ENCODE results near the gene ERO1B. TPM values are rescaled to one million over a fixed set of nuclear protein-coding genes. Genes with fewer than 3 reads are reported as not detected.
A peak's percentile ranks its signal among the peaks of the same experiment; 100 is the strongest.

Gene ERO1B
- total and polyA plus RNA-seq, 12 donors: 3.5 to 23.0 (median 6.9) TPM

- Histone ChIP-seq H3K9me3 (replicated peaks in 1 of 3) (no peaks in the 10 kb centered on the region), H3K4me3 (no peak overlapping the region), H3K27ac (no peak overlapping the region), H3K27me3 (no peaks in the 10 kb centered on the region), H3K4me1 (replicated peaks in 1 of 2) (no peaks in the 10 kb centered on the region), H3K36me3 (replicated peaks in 1 of 2) (peaks cover 0 to 2% of the 10 kb centered on the region in 2 donors)
- TF ChIP-seq CTCF (IDR thresholded peaks at IDR 0.05) (no peak), POLR2A (IDR thresholded peaks at IDR 0.05) (no peak)
- no peak for DNase-seq
- intact Hi-C loops (cut with DNase I): no loop called here
- 84 to 95% (median 92%) methylated on average over 12 of the region's 12 CpGs for WGBS, 4 donors
Measured at GRCh38 chr1:236175642-236176336, 106.0 kb downstream of the ERO1B start.

DNA sequence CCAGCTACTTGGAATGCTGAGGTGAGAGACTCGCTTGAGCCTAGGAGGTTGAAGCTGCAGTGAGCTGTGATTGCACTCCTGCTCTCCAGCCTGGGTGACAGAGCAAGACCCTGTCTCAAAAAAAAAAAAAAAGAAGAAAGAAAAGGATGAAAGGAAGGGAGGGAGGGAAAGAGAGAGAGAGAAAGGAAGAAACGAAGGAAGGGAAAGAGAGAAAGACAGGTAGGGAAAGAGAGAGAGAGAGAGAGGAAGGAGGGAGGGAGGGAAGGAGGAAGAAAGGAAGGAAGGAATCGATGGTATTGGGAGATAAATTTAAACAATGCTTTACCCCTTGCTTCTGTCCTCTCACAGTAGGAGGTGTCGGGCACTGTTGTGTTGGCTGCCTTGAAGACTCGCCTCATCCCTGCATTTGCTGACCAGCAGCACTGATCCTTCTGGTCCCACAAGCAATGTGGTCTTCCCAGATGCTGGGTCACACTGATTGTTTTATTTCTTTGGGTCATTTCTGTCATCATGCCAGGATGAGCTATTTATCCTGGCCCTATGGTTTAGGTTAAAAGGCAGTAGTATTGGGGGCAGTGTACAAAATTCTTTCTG lies 108.5 kb downstream of the ERO1B start:
- Histone ChIP-seq H3K9me3 (replicated peaks in 1 of 3) (no peaks in the 10 kb centered on the region), H3K4me3 (no peak overlapping the region), H3K36me3 (replicated peaks in 1 of 2) (no peaks in the 10 kb centered on the region), H3K27me3 (no peaks in the 10 kb centered on the region), H3K4me1 (replicated peaks in 1 of 2) (no peaks in the 10 kb centered on the region), H3K27ac (no peak overlapping the region)
- 79 to 91% (median 88%) methylated on average over 5 of the region's 5 CpGs for WGBS, 4 donors
- intact Hi-C loops (cut with DNase I): no loop called here
- DNase-seq: no peak
- TF ChIP-seq POLR2A (IDR thresholded peaks at IDR 0.05): no peak
- no peak for TF ChIP-seq CTCF (IDR thresholded peaks at IDR 0.05)

DNA sequence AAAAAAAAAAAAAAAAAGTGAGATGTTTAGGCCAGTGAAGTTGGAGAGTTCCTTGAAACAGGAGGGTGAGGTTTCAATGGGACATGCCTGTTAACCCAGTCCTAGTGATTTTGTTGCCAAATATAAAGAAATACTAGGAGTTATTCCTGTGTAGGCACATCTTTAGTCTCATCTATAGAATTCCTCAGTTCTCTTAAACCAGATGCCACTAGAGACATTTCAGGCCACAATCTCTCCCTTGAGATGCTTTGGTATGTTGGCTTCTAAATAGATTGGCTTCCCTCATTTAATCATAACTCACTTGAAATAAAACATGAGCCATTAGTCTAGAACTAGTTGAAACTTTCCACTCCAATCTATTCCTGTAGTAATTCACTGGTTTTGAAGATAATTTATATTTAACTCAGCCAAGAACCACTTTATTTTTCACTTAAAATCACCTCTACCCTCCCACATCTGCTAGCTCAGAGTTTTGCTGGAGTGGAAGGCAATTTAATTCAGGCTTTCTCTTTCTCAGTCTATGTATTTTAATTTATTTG lies 109.6 kb downstream of the ERO1B start:
- Histone ChIP-seq H3K9me3 (replicated peaks in 1 of 3) (no peaks in the 10 kb centered on the region), H3K4me1 (replicated peaks in 1 of 2) (no peaks in the 10 kb centered on the region), H3K27me3 (no peaks in the 10 kb centered on the region), H3K4me3 (no peak overlapping the region), H3K36me3 (replicated peaks in 1 of 2) (no peaks in the 10 kb centered on the region), H3K27ac (no peak overlapping the region)
- intact Hi-C loops (cut with DNase I): no loop called here
- TF ChIP-seq POLR2A (IDR thresholded peaks at IDR 0.05): no peak
- TF ChIP-seq CTCF (IDR thresholded peaks at IDR 0.05): no peak
- no peak for DNase-seq

GRCh38 chr1:236168716-236169429 lies 112.9 kb downstream of the ERO1B start:
- Histone ChIP-seq H3K27ac (no peak overlapping the region), H3K27me3 (no peaks in the 10 kb centered on the region), H3K4me1 (replicated peaks in 1 of 2) (peaks cover 0 to 6% of the 10 kb centered on the region in 2 donors), H3K36me3 (replicated peaks in 1 of 2) (no peaks in the 10 kb centered on the region), H3K9me3 (replicated peaks in 1 of 3) (no peaks in the 10 kb centered on the region), H3K4me3 (no peak overlapping the region)
- intact Hi-C loops (cut with DNase I): no loop called here
- WGBS, 4 donors: 68 to 84% (median 79%) methylated on average over 5 to 10 of the region's 10 CpGs
- DNase-seq: peak in 6 of 7 donors; percentile 58 to 82 (median 73)
- TF ChIP-seq POLR2A (IDR thresholded peaks at IDR 0.05): no peak
